Measurements from ENCODE around the gene BCL10. TPM values are rescaled to one million over a fixed set of nuclear protein-coding genes. Genes with fewer than 3 reads are reported as not detected.
"Not testable (repeated sequence)": the region's sequence is repeated elsewhere in the genome, so short reads cannot be mapped to it uniquely, and the experiment has no call there.

Gene BCL10
- total RNA-seq, 1 experiment from 2014 or later: 34.1 TPM

GRCh38 chr1:85267313-85267712, 9.1 kb downstream of the BCL10 start:
- no peak for DNase-seq (ENCODE audit: low read depth)

GRCh38 chr1:85264150-85264549, 12.3 kb downstream of the BCL10 start:
- DNase-seq (ENCODE audit: low read depth): no peak

GRCh38 chr1:85262985-85263384, 13.4 kb downstream of the BCL10 start:
- no peak for DNase-seq (ENCODE audit: low read depth)

- peak; percentile 57 for DNase-seq (ENCODE audit: low read depth)
Measured at GRCh38 chr1:85259912-85260274, 16.5 kb downstream of the BCL10 start.

GRCh38 chr1:85259118-85259911, 17.1 kb downstream of the BCL10 start, which contains the start of gene C1orf52:
Gene C1orf52 (minus strand): TSS chr1:85259662. CDS start chr1:85259633, 29 bp downstream.
- peak; percentile 90 for DNase-seq (ENCODE audit: low read depth)

GRCh38 chr1:85258536-85259117, 17.8 kb downstream of the BCL10 start:
- DNase-seq (ENCODE audit: low read depth): no peak

GRCh38 chr1:85249042-85249441, 27.4 kb downstream of the BCL10 start:
- DNase-seq (ENCODE audit: low read depth): not testable (repeated sequence)

GRCh38 chr1:85245891-85246290, 30.5 kb downstream of the BCL10 start:
- no peak for DNase-seq (ENCODE audit: low read depth)

- DNase-seq (ENCODE audit: low read depth): no peak
Measured at GRCh38 chr1:85245456-85245855, 31.0 kb downstream of the BCL10 start.

- DNase-seq (ENCODE audit: low read depth): peak; percentile 80
Measured at GRCh38 chr1:85244271-85245061, 32.0 kb downstream of the BCL10 start.

- peak; percentile 13 for DNase-seq (ENCODE audit: low read depth)
Measured at GRCh38 chr1:85243372-85243771, 33.1 kb downstream of the BCL10 start.

GRCh38 chr1:85240643-85241042, 35.8 kb downstream of the BCL10 start:
- DNase-seq (ENCODE audit: low read depth): no peak

- peak; percentile 30 for DNase-seq (ENCODE audit: low read depth)
Measured at GRCh38 chr1:85240174-85240601, 36.2 kb downstream of the BCL10 start.

- DNase-seq (ENCODE audit: low read depth): no peak
Measured at GRCh38 chr1:85237613-85238012, 38.8 kb downstream of the BCL10 start.

GRCh38 chr1:85230305-85230977, 46.0 kb downstream of the BCL10 start:
- no peak for DNase-seq (ENCODE audit: low read depth)

- no peak for DNase-seq (ENCODE audit: low read depth)
Measured at GRCh38 chr1:85229574-85230097, 46.8 kb downstream of the BCL10 start.

- DNase-seq (ENCODE audit: low read depth): no peak
Measured at GRCh38 chr1:85228972-85229371, 47.5 kb downstream of the BCL10 start.

GRCh38 chr1:85225624-85226380, 50.6 kb downstream of the BCL10 start:
- DNase-seq (ENCODE audit: low read depth): no peak

GRCh38 chr1:85224734-85225623, 51.5 kb downstream of the BCL10 start:
- DNase-seq (ENCODE audit: low read depth): no peak

- no peak for DNase-seq (ENCODE audit: low read depth)
Measured at GRCh38 chr1:85224295-85224694, 52.1 kb downstream of the BCL10 start.
